HG03039 (cell line): ENCODE measurements around the gene TOP3B.

Experiments
- ATAC-seq: cut with Tn5 transposase; IDR thresholded peaks from one replicate; pipeline ENCODE4 v1.9.1; 2021; ENCODE audit warnings: mild to moderate bottlenecking, moderate library complexity; ENCODE audit not compliant: unreplicated experiment

Gene TOP3B

DNA sequence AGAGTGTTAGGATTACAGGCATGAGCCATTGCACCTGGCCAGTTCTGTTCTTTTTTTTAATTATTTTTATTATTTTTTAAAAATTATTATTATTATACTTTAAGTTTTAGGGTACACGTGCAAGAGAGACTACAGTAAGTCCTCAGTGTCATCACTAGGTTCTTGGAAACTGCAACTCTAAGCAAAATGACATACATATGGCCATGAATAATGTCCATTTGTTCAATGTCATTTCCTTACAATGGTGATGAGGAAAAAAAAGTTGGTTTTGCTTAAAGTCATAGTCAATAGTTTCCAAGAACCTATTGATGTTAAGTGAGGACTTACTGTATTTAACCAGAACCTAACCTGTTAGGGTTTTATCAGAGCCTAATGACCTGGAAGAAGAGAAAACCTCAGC is 29.4 kb upstream of the TOP3B start:
- no peak for ATAC-seq

- ATAC-seq = no peak
Observed at GRCh38 chr22:22010358-22010757, 27.8 kb upstream of the TOP3B start.

DNA sequence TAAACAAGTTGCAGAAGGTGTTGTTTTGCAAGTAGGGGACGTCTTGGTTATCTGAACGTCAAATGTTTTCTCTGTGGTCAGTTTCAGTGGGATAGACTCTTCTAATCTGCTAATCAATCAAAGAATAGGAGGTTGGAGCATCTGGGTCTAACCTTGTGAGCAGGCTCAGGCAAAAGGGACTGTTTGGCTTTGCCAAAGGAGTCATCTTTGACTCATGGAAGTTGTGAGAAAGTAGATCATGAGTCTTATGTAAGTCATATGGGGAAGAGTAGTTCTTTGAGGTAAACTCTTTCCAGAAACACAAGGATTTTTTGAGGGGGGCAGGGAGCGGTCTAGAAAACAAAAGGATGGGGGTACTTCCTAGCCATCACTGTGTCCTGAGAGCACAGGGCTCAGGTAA is 27.1 kb upstream of the TOP3B start:
- no peak for ATAC-seq

DNA sequence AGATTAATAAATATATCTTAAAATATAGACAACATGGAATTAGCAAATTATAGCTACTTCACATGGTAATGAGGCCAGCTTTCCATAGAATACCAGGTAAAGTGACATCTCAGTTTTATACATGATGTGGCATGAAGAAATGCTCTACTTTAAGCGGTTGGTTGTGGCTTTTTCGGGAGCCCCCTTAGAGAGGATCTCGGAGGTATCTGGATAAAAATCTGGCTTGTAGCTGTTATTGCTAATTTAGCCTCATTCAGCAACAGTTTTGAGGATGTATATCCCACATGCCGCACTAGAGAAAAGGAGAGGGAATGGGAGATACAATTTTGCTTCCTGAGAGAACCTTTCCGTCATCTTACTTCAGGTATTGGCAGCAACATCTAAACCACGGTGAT is 24.0 kb upstream of the TOP3B start:
- no peak for ATAC-seq

GRCh38 chr22:22005945-22006595 is 23.5 kb upstream of the TOP3B start:
- no peak for ATAC-seq

DNA sequence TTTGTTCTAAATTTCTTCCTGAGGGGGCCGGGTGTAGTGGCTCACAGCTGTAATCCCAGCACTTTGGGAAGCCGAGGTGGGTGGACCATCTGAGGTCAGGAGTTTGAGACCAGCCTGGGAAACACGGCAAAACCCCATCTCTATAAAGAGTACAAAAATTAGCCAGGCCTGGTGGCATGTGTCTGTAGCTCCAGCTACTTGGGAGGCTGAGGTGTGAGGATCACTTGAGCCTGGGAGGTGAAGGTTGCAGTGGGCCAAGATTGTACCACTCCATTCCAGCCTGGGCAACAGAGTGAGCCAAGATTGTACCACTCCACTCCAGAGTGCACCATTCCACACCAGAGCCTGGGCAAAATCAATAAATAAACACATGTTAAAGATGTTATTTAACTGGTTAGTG is 20.6 kb upstream of the TOP3B start:
- no peak for ATAC-seq

DNA sequence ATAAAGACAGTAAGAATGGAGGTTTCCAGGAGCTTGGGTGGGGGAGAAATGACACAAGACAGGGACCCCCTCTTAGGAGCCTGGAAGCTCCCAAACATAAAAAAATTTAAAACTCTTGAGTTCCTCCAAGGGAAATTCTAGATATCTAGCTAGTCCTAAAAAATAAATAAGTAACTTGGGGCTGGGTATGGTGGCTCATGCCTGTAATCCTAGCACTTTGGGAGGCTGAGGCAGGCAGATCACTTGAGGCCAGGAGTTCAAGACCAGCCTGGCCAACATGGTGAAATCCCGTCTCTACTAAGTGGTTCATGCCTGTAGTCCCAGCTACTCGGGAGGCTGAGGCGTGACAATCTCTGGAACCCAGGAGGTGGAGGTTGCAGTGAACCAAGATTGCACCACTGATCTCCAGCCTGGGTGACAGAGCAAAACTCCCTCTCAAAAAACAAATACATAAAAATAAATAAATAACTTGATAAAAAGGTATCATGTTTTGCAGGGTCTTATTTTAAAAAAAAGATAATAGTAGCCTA is 20.0 kb upstream of the TOP3B start:
- no peak for ATAC-seq

GRCh38 chr22:22001664-22002525 is 19.3 kb upstream of the TOP3B start:
- ATAC-seq = no peak

GRCh38 chr22:21998595-21999247 is 16.1 kb upstream of the TOP3B start:
- ATAC-seq = no peak

GRCh38 chr22:21996175-21996720 is 13.7 kb upstream of the TOP3B start:
- ATAC-seq = no peak

GRCh38 chr22:21995660-21996059 is 13.1 kb upstream of the TOP3B start:
- ATAC-seq = no peak

- ATAC-seq = no peak
Observed at GRCh38 chr22:21994881-21995444, 12.4 kb upstream of the TOP3B start.

- ATAC-seq = no peak
Observed at GRCh38 chr22:21992593-21993237, 10.1 kb upstream of the TOP3B start.

GRCh38 chr22:21991774-21992173 is 9.2 kb upstream of the TOP3B start:
- ATAC-seq = no peak

- ATAC-seq = no peak
Observed at GRCh38 chr22:21991304-21991596, 8.7 kb upstream of the TOP3B start.

- no peak for ATAC-seq
Observed at GRCh38 chr22:21990445-21991303, 8.1 kb upstream of the TOP3B start.

DNA sequence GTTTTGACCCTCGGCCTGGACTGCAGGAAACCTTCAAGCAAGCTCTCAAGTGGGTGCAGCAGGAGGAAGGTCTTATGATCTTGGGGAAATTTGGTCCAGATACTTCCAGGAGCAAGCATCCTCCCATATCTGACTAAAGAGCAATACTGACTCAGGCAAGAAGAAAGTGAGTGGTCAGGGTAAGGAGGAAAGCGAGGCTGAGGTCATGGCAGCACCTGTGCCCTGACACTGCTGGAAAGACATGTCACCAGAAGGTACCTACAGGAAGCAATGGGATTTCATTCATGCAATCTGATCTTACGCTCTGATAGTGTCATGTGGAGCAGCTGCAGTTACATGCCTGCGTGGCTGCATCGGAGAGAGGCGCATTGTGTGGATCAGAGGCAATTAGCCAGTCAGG is 6.5 kb upstream of the TOP3B start:
- ATAC-seq = no peak

DNA sequence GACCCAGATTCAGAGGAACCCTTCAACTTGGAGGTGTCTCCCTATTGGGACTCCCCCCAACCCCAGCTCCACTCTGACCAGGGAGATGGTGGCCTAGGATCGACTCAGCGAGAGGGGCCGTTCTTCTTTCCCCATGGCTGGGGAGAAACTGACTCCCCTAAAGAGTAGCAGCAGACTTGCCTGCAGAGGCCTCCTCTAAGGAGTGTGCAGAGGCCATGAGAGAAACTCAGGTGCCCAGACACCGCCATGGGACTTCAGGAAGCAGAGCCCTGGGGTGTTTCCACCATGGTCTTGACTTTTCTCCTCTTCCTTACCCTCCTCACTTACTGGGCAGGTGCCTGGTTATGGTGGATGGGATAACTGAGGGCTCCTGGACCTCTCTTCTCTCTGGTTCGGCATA is 2.6 kb upstream of the TOP3B start:
- no peak for ATAC-seq

GRCh38 chr22:21984793-21985192 is 2.2 kb upstream of the TOP3B start:
- ATAC-seq = no peak

GRCh38 chr22:21981874-21982273 is 713 bp downstream of the TOP3B start:
- ATAC-seq = no peak
